Colon (tissue), 2 donors: ENCODE measurements around the gene MVP.
"Not testable (repeated sequence)": the region's sequence is repeated elsewhere in the genome, so short reads cannot be mapped to it uniquely, and the experiment has no call there.

Experiments used
- FAIRE-seq: peaks from 2 replicates; lab custom pipeline; 2012; peaks lifted over from hg19 to GRCh38; lab: Jason Lieb, UNC
- donor health status: control.
- donor health status: control.

MVP gene

GRCh38 chr16:29820271-29820701 is at the start of gene MVP:
TSS of gene MVP (plus strand) at chr16:29820462. CDS start at chr16:29830550, 10,088 bp downstream.
- no peak for FAIRE-seq

GRCh38 chr16:29772330-29772729 is 47.9 kb upstream of the MVP start:
- FAIRE-seq: not testable (repeated sequence)

GRCh38 chr16:29774730-29775129 is 45.5 kb upstream of the MVP start:
- FAIRE-seq: no peak

GRCh38 chr16:29775742-29776408 is 44.4 kb upstream of the MVP start:
- no peak for FAIRE-seq

GRCh38 chr16:29777576-29778350 is 42.5 kb upstream of the MVP start, which contains the start of gene ZG16:
TSS of gene ZG16 (plus strand) at chr16:29778256. CDS start at chr16:29779267, 1,011 bp downstream.
- no peak for FAIRE-seq

- no peak for FAIRE-seq
Observed at GRCh38 chr16:29779474-29779873, 40.8 kb upstream of the MVP start.

- FAIRE-seq: not testable (repeated sequence)
Observed at GRCh38 chr16:29783094-29783953, 36.9 kb upstream of the MVP start.

- no peak for FAIRE-seq
Observed at GRCh38 chr16:29784157-29784556, 36.1 kb upstream of the MVP start.

GRCh38 chr16:29784901-29785500 is 35.3 kb upstream of the MVP start:
- FAIRE-seq: no peak

- not testable (repeated sequence) for FAIRE-seq
Observed at GRCh38 chr16:29787155-29787554, 33.1 kb upstream of the MVP start.

GRCh38 chr16:29789775-29790182 is 30.5 kb upstream of the MVP start:
- no peak for FAIRE-seq

GRCh38 chr16:29790183-29790948 is 29.9 kb upstream of the MVP start, which contains the start of gene KIF22:
TSS of gene KIF22 (plus strand) at chr16:29790751. CDS start at chr16:29790760, 9 bp downstream.
- FAIRE-seq: no peak

GRCh38 chr16:29790949-29791844 is 29.1 kb upstream of the MVP start:
- no peak for FAIRE-seq

GRCh38 chr16:29791845-29792807 is 28.1 kb upstream of the MVP start:
- no peak for FAIRE-seq

- not testable (repeated sequence) for FAIRE-seq
Observed at GRCh38 chr16:29793153-29793552, 27.1 kb upstream of the MVP start.

- FAIRE-seq: no peak
Observed at GRCh38 chr16:29794231-29794710, 26.0 kb upstream of the MVP start.

GRCh38 chr16:29802416-29802935 is 17.8 kb upstream of the MVP start:
- FAIRE-seq: no peak

GRCh38 chr16:29804020-29804419 is 16.2 kb upstream of the MVP start:
- FAIRE-seq: no peak
